Forelimb muscle (tissue), 1 donor: ENCODE data around the gene CRMP1. TPM values are rescaled to one million over a fixed set of nuclear protein-coding genes. Genes with fewer than 3 reads are reported as not detected.

Experiments used
- DNase-seq: peaks from one replicate; pipeline ENCODE4 v3.0.0-alpha.2; 2013; ENCODE audit warnings: low read depth
- polyA plus RNA-seq: library from polyadenylated mRNA; unstranded; fragments of 120-200 nt; gene quantifications from one replicate; pipeline ENCODE4 v1.2.1, GENCODE V29; 2013; ENCODE audit not compliant: insufficient read length

The CRMP1 gene
- 19.4 TPM for polyA plus RNA-seq

DNA sequence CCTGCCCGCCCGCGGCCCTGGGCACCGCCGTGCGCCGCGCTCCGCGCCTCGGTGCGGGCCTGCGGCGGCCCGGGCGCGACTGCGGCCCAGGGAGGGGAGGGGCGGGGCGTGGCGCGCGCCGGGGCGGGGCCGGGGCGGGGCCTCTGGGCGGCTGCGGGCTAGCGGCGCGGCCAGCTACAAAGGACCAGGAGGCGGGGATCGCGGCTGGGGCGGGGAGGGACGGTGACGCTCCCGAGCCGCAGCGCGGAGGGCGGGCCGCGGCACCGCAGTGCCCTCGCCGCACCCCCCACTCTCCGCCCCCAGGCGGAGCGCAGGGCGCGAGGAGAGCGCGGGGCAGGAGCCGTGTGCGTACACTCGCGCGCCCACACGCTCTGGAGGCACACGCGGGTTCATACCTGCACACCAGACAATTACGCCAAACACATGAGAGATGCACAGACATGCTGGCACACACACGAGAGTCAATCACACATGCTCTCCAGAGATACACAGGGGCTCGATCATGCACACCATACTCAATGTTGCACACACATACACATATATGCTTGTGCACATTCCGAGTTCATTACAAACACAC is at the start of gene CRMP1:
CRMP1 (minus strand) TSS at position 83 of the 577 bp plus-strand sequence. CDS start 117 bp downstream, outside the sequence.
- no peak for DNase-seq

DNA sequence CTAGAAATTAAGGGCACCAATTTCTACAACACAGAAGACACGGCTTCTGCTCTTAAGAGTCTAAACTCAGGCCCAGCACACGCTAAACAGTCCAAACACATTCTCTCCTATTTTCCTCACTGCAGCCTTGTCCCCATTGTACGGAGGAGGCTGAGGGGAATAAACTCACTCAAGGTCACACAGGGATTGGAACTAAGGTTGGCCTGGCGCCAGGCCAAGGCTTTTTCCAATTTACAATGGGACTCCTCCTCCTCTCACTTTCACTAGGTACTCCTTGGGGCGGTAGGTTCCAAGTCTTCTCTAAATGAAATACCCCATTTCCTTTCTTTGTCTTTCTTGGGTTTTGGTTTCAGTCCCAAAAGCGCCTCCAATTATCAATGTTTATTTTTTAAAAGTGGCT is 48.7 kb upstream of the CRMP1 start:
- DNase-seq, result no peak

DNA sequence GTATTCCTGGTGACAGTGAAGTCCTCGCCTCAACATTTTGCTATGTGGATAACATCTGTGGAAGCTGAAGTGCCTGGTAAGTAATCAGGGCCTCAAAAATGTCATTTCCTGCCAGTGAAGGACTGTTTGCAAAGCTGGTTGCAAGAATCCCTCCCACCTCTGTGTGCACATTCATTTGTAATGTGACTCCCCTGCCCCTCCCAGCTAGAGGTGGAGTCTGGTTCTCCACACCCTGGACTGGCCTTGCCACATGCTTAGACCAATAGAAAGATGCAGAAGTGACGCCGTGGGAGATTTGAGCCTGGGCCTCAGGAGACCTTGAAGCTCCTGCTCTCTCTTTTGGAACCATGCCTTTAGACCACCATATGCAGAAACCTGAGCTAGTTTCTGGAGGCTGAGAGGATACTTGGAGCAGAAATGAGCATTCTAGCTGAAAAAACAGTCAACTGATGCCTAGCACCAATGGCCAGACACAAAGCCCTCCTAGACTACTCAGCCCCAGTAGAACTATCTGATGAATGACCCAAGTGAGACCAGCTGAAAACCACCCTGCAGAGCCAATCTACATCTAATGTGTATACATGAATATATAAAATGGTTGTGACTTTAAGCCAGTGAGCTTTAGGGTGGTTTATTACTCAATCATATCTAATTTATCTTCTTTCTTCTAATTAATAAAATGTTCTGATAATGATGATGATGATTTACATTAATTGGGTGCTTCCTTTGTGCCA is 47.8 kb upstream of the CRMP1 start:
- DNase-seq, result no peak

DNA sequence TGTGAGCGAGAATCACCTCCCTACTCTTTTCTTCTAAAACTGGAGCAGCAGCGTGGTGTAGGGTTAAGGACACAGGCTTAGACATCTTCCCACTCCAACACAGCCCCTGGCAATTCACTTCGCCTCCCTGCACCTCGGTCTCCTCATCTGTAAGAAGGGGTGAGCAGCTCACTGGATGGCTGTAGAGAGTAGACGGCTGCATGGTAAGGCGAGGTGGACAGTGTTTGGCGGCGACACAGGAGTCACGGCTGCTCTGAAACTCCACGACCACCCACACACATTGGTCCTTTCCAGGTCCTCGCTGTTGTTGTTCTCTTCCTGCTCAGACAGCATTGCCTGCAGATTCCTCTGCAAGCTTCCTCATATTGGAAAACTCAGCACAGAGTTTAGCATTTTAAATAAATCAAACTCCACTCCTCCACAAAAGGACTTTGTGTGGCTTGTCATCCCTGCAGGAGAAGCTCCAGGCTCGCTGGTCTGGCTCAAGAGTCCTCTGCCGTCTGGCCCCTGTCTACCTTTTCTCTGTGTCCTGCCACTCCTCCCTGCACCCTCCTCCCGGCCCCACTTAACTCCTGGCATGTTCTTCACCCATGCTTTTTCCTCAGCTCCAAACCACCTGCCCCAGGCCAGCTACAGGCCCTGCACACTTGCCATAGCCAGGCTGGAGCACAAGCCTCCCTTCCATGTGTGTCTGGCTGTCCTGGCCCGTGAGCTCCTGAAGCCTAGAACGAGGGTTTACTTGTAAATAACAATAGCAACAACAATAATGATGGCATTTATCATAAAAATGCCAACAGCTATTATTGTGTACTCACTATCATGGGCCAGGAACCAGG is 41.3 kb upstream of the CRMP1 start:
- DNase-seq, result no peak

DNA sequence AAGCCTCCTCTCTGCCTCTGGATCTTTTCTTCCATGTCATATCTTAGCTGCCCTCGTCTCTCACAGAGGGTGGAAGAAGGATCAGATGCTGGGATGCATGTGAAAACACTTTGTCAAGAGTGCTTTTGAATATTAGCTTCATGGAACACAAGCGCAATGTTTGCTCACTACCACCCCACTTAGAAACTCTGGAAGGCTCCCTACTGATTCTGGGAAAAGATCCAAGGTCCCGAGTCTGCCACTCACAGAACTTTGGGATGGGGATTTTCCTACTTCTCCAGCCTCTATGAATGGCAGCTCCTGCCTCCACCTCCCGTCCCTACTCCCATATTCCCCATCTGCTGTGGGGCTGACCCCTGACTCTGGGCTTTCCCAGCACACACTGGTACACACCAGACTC is 40.2 kb upstream of the CRMP1 start:
- no peak for DNase-seq

DNA sequence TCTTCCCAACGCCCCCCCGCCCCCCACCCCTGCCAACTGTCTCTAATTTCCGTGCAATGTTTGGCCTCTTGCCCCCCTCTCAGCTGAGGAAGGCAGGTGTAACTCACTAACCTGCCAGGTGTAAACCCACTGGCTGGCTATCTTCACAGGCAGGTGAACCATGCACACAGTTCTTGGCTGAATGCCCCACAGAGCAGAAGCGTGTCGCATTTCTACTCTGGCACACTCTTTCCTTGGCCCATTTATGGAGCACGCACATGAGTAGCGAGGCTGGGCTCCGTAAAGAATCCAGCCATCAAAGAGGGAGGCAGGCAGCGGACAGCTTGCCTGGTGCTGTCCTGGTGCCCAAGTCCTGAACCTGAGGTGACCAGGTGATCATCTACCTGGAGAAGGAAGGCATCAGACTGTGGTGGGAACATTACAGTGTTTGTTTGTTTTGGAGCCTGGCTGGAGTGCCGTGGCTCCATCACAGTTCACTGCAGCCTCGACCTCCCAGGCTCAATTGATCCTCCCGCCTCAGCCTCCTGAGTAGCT is 39.2 kb upstream of the CRMP1 start:
- DNase-seq, result no peak

DNA sequence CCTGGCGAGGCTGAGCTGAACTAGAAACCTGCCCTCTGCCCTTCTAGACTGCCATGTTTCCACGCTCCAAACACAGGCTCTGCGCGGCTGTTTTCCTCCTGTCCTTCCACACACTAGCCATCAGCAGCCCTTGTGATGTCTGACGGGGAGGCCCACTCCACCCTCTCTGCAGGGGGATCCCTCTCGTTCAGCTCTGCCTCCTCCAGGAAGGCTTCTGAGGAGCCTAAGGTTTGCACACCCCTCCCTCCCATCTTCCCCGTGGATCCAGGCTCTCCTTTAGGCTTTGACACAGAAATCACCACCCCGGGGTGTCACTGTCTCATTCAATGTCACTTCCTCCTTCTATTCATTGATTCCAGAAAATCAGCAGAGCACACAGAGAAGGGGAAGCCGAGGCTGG is 38.6 kb upstream of the CRMP1 start:
- DNase-seq, result no peak

DNA sequence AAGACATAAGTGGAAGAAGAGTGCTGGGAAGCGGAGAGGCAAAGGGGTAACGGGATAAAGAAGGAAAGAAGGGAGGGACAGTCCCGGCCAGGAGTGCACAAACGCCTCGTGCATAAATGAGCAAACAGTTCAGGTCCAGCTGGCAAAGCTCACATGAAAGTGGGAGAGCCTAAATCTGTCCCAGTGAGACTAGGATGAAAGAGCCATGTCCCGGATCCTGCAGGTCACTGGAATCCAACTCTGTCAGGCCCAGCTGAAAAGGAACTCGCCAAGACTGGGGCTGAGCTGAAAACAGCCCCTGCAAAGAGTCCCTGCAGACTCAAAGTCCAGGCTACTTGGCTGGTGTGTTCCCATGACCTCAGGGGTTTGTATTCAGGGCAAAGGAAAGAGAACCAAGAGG is 38.0 kb upstream of the CRMP1 start:
- DNase-seq, result no peak

DNA sequence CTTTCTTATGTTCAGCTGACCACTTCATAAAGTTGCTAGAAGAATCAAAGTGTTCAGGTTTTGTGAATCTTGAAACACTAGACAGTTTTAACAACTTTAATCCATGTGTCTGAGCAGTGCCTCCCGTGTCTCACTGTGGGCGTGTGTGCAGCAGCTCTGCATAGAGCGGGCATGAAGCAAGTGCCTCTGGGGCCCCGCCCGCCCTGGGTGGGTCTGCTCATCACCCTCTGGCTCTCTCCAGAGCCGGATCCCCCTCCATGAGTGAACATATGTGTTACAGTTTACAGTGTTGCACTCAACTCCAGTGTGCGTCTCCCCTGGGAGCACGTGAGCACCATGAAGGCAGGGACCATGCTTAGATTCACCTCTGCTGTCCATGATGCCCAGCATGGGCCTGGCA is 37.6 kb upstream of the CRMP1 start:
- no peak for DNase-seq

DNA sequence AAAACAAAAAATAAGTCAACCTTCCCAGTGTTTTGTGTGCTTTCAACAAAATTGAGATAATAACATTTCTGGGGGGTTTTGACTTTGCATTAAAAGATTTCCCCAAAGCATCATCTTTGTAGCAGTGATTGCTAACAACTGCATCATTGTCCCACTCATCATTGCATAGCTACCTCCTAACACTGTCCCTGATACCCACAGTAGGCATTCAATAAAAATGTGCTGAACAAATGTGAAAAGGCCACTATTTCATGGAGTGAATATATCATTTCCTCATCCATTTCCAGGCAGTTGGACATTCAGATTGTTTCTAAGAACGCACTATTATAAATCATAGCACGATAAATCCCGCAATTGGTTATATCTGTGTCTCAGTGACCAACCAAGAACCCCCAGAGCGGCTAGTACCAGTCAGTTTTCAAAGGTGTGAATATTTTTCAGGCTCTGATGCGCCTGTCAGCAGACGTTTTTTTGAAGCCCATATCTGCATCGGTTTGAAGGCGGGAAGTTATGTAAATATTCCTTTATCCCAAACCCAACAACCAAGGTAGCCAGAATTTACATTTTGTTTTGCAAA is 36.0 kb upstream of the CRMP1 start:
- DNase-seq, result no peak

DNA sequence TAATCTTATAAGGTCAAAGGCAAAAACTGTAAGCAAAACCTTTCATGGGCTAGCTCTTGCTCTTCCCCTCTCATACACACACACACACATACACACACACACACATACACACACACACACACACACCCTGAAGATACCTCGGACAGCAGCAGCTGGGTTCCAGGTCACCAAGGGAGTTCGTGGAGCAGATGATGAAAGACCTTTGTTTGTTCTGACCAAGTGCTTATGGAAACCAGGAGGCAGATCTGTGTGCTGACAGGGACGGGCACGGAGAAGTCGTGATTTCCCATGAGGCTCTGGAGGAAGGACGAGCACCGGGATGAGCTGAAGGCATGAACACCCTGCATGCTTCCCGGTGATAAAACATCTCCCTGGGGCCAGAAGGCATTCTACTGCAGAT is 35.4 kb upstream of the CRMP1 start:
- no peak for DNase-seq

DNA sequence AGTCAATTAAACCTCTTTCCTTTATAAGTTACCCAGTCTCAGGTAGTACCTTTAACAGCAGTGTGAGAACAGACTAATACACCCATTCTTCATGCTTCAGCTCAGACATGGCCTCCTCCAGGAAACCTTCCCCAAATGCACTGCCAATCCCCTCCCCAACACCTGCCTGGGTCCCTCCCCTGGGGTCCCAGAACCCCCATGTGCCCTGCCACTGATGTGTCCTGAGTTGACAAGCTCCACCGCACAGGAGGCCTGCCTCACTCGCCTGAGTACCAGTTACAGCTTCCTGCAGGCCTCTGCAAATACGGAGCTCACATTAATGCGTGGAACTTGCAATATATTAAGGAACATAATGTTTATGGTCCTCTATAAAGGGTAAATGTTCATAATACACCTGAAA is 34.9 kb upstream of the CRMP1 start:
- DNase-seq, result no peak

DNA sequence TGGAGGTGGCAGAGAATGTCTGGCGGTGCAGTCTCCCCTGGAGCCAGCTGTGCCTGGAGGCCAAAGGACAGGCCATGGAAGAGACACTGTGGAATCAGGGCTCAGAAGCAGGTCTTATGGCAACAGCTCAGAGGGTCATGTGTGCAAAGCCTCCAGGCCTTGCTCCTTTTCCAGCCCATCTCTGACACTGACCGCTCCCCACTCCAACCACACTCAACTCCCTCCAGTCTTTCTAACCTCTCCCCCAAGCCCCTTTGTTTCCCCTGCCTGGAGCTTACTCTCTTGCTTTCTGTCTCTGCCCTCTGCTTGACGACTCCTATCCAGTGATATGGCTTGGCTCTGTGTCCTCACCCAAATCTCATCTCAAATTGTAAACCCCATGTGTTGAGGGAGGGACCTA is 34.2 kb upstream of the CRMP1 start:
- no peak for DNase-seq

DNA sequence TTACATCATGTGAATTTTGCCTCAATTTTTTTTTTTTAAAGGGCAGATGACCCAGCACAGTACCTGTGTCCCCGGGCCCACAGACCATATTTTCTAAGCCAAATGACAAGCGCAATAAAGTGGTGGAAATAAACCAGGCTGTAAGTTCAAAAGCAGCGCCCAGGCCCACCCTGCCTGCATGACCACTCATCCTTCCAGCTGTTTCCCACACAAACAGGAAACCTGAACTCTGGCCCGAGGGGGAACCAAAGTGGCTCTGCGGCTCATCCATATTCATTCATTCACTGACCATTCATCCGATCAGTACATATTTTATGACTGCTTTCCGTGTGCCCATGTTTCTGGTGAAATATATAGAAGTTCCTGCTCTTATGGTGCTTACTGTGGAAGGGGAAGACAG is 33.7 kb upstream of the CRMP1 start:
- DNase-seq, result no peak

DNA sequence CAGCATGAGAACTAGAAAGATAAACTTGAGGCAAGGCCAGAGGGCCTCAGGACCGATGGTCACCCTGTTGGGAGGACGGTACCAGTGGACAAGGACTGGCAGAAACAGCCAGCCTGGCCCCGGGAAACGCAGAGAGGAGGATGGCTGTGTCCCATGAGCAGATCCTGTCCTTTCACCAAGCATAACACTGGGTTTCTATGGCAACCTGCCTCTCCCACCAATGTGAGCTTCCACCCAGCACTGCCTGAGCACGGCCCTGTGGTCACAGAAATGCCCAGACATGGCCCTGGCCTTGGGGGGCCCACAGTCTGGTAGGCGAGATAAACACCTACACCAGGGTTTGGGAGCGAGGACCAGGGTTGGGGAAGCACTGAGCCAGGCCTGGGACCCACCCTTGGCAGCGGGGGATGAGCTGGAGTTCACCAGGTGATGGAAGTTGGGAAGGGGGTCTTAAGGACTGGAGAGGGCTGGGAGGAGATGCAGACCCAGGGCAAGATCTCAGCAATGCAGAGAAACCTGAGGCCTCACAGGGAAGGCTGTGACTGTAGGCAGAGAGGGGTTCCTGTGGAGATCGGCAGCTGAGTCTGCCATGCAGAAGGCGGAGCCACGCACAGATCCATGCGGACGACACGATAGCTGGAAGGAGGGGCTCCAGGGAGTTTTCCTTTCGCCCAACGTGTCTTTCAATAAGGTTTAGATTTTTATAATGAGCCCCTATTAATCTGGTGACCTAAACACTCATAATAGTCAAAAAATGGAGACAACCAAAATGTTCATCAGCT is 32.7 kb upstream of the CRMP1 start:
- DNase-seq, result no peak

DNA sequence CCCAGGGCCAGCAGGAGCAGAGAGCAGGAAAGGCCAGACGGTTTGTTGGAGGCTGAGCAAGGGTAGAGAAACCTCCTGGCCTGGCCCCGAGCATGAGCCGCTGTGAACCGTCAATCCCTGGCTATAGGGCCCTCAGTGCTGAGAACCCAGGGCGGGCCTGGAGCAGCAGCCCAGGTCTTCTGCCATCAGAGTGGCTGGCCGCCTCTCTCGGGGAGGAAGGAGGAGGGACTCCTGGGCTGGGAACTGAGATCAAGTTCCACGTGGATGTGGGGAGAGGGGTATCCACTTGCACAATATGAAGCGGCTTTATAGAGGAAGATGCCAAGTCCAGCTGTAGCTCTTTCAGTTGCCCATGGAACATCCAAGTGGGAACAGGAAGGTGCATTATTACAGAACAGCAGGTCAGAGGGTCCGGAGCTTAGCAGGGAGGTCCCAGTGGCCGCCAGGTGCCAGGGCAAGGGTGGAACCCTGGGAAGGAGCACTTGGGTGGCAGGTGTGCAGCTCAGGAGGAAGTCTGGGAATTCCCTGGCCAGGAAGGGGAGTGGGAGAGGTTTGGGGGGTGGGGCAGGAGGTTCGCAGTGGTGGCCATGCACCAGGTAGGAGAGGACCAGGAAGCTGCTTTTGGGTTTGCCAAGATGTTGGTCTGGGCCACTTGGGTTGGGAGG is 31.7 kb upstream of the CRMP1 start:
- no peak for DNase-seq

DNA sequence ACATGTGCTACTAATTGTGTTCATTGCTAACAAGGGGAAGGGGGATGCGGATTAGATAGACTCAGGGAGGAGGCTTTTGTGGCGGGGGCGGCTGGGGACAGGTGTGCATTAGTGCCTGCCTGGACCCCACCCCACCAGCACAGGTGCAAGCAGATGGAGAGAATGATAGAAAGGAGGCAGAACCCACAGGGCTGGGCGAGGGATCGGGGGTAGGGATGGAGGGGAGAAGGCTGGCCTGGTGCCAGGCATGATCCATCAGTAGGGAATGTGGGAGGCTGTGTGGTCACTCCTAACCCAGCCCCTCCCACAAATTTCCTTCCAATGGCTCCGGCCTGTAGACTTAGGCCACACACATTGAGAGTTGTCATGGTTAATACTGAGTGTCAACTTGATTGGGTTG is 30.5 kb upstream of the CRMP1 start:
- no peak for DNase-seq

DNA sequence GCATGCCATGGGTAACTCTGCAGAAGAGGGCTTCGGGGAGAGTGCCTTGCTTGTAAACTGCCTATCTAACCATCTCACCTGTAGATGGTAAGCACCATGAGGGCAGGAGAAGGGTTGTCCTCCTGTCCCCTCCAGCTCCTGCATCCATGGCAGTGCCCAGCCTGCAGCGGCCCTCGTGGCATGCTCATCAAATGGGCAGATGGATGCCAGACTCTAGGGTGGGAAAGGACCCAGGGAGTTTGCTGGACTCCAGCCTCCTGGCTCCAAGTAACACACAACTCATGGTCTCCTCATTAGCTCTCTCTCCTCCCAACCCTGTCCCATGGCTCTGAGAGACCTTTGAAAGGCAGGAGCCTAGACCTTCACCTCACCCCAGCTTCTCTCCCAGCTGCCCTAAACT is 29.7 kb upstream of the CRMP1 start:
- DNase-seq, result no peak

DNA sequence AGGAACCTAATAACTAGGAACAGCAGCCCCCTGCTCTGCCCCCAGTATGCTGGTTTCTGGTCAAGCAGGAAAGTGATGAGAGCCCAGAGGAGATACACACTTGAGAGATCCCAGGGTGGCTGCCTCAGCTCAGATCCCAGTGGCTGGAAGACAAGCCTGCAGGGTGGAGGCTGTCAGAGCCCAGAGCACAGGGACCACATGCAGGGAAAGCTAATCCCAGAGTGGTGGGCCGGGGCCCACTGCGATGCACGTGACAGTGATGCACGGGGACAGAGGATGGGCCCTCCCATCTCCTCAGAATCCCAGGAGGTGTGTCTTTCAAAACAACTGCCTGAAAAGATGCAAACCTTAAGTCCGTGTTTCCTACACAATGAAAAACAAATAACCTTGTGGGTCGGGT is 29.1 kb upstream of the CRMP1 start:
- DNase-seq, result no peak

DNA sequence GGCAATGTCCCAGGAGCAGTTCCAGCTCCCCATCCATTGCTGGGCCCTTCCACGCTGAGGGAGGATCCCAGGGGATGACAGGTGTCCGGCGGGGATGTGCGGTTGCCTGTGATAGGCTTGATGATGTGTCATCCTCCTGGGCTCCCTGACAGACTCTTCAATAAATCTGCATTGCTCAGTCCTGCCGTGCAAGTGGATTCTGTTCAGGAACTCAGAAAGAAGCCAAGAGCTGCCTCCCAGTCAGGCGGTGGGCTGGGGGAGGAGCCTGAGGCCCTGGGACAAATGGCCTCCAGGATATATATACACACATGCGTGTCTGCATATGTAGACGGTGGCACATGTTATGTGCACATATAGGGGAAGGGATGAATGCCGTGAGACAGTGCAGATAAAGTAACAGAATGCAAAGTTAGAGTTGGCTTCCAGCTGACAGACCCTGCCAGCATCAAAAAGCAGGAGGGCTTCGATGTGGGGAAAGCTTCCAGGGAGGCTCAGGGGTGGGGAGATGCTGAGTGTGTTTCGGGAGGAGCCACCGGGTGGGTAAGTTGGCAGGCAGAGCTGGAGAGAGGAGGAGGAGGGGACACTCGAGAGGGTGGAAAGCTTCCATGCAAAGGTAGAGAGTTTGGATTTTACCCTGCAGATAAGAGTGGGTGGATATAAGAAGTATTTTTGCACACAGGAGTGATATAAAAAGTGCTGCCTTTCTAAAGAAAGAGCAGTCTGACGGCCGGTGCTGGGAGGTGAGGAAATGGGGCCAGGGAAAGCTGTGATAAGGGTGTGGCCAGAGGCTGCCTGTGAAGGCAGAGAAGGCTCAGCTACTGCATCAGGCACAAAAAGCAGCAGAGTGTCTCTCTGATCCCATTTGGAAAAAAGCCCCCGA is 28.5 kb upstream of the CRMP1 start:
- DNase-seq, result no peak
